Panc1 (cell line): ENCODE measurements around the gene HSPB3. TPM values are rescaled to one million over a fixed set of nuclear protein-coding genes. Genes with fewer than 3 reads are reported as not detected.
"Not testable (repeated sequence)": the region's sequence is repeated elsewhere in the genome, so short reads cannot be mapped to it uniquely, and the experiment has no call there.

Experiments used
- ATAC-seq: fragments of 200-7000 bp; cut with Tn5 transposase; 2 replicates; pipeline ENCODE4 v1.9.1; 2020; ENCODE audit warnings: mild to moderate bottlenecking, moderate library complexity
- BruUV-seq: library from RNA; stranded (reverse); fragments of 400-500 nt; replicated peaks from 2 replicates; lab custom pipeline; 2021; lab: Mats Ljungman, UMichigan
- CTCF ChIA-PET: fragments of 300-600 bp; sonication (Branson Sonifier 250); formaldehyde crosslinking; loops from one replicate; lab custom pipeline; 2022; ENCODE audit warnings: antibody characterized with exemption; lab: Charles Lee
- POLR2A ChIA-PET: fragments of 300-600 bp; sonication (Branson Sonifier 250); formaldehyde crosslinking; loops from one replicate; lab custom pipeline; 2022; ENCODE audit warnings: antibody characterized with exemption; lab: Charles Lee
- DNase-seq: peaks from one replicate; pipeline ENCODE4 v3.0.0-alpha.2; 2010; ENCODE audit warnings: low read depth, low spot score
- H3K27ac ChIP-seq: 2 replicates; pipeline ENCODE4 v1.5.1; 2011; ENCODE audit warnings: mild to moderate bottlenecking, low read length, inconsistent platforms
- H3K27me3 ChIP-seq: fragments of 200-500 bp; sonication (Bioruptor generic); 2 replicates; pipeline ENCODE4 v1.6.0; 2014; ENCODE audit warnings: low read length, inconsistent platforms; ENCODE audit not compliant: control insufficient read depth, insufficient read depth
- H3K36me3 ChIP-seq: fragments of 200-500 bp; sonication (Bioruptor generic); 2 replicates; pipeline ENCODE4 v1.5.1; 2014; ENCODE audit warnings: inconsistent platforms, mild to moderate bottlenecking, low read length, moderate library complexity; ENCODE audit not compliant: control insufficient read depth, insufficient read depth
- H3K4me1 ChIP-seq: 2 replicates; pipeline ENCODE4 v1.5.1; 2011; ENCODE audit warnings: inconsistent platforms, mild to moderate bottlenecking, low read length, moderate library complexity; ENCODE audit not compliant: control insufficient read depth, insufficient read depth
- H3K4me3 ChIP-seq, 2 experiments: 2 replicates each; pipeline ENCODE4 v1.5.1; 2011 to 2012; ENCODE audit warnings: low read depth in 2 of 2, low read length in 2 of 2, mild to moderate bottlenecking in 2 of 2, inconsistent platforms in 1 of 2, moderate library complexity in 1 of 2
- H3K9me3 ChIP-seq: fragments of 200-500 bp; sonication (Bioruptor generic); 2 replicates; pipeline ENCODE4 v1.5.1; 2014; ENCODE audit warnings: low read depth, mild to moderate bottlenecking, inconsistent platforms, low read length, moderate library complexity; ENCODE audit not compliant: control insufficient read depth, insufficient read depth
- POLR2AphosphoS5 ChIP-seq: IDR thresholded peaks from 2 replicates; pipeline ENCODE4 v1.6.1; 2012; ENCODE audit warnings: mild to moderate bottlenecking, low read depth, low read length, moderate library complexity
- SIN3A ChIP-seq: IDR thresholded peaks from 2 replicates; pipeline ENCODE4 v1.6.1; 2012; ENCODE audit warnings: low read depth, mild to moderate bottlenecking, low read length, moderate library complexity, borderline replicate concordance; ENCODE audit not compliant: insufficient read depth
- TCF7L2 ChIP-seq: IDR thresholded peaks from 2 replicates; pipeline ENCODE4 v1.6.1; 2011; ENCODE audit warnings: mild to moderate bottlenecking, low read depth, low read length, inconsistent platforms
- in situ Hi-C: cut with HindIII; loops from 2 replicates; pipeline ENCODE4 v1.10.0; 2016; ENCODE audit warnings: low sequenced_read_pairs, low pct_unique_long_range_greater_than_20kb
- intact Hi-C: fragments of 100-400 bp; cut with micrococcal nuclease; formaldehyde crosslinking; loops from one replicate; pipeline ENCODE4 v1.10.0; 2022; ENCODE audit not compliant: unreplicated experiment
- total RNA-seq: library from RNA; stranded (reverse); gene quantifications from one replicate; pipeline ENCODE4 v1.2.1, GENCODE V29; 2021; ENCODE audit not compliant: unreplicated experiment
- TF ChIP-seq, protein P1 (sequence below): fragments of 450-650 bp; IDR thresholded peaks from 2 replicates; pipeline ENCODE4 v1.5.1; 2017; ENCODE audit warnings: mild to moderate bottlenecking
- TF ChIP-seq, protein P2 (sequence below), 2 experiments: IDR thresholded peaks; 2 replicates each; pipeline ENCODE4 v1.6.1; 2011 to 2012; ENCODE audit warnings: low read depth in 2 of 2, control low read depth in 1 of 2, low read length in 1 of 2, mild to moderate bottlenecking in 1 of 2, moderate library complexity in 1 of 2; ENCODE audit not compliant: insufficient read depth in 1 of 2

Gene HSPB3
- total RNA-seq, 1 experiment from 2014 or later, result not detected

DNA sequence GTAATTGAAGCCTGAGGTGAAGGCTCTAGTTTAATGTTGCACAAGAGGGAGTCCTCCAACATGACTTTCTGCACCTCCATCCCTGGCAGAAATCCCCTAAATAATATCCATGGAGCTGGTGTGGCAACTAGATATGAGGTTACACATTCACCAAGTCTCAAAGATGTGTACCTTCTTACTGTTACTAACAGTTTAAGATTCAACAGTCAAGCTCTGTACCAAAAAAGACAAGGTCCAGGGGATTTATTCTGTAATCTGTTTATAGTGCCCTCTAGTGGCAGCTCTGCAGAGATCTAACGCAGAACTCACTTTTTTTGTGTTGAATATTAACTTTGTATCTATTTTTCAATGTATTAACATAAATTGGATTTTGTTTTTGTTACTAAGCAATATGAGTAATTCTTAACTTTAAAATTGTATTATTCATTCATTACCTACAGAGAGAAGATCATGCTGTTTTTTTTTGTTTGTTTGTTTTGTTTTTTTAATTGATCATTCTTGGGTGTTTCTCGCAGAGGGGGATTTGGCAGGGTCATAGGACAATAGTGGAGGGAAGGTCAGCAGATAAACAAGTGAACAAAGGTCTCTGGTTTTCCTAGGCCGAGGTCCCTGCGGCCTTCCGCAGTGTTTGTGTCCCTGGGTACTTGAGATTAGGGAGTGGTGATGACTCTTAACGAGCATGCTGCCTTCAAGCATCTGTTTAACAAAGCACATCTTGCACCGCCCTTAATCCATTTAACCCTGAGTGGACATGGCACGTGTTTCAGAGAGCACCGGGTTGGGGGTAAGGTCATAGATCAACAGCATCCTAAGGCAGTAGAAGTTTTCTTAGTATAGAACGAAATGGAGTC, 35.7 kb upstream of the HSPB3 start:
- H3K4me3 ChIP-seq, BruUV-seq, H3K36me3 ChIP-seq, H3K4me1 ChIP-seq, in situ Hi-C loops, H3K27ac ChIP-seq, H3K9me3 ChIP-seq, H3K27me3 ChIP-seq: not testable (repeated sequence)
- peak; percentile 82 for ATAC-seq
- peak; percentile 13 for DNase-seq
- intact Hi-C loops, result loop anchor here (5.0 kb wide), 2 partner anchors 107 to 177 kb away; partner anchors contain the start of gene ARL15
- TF ChIP-seq, protein P1, sequence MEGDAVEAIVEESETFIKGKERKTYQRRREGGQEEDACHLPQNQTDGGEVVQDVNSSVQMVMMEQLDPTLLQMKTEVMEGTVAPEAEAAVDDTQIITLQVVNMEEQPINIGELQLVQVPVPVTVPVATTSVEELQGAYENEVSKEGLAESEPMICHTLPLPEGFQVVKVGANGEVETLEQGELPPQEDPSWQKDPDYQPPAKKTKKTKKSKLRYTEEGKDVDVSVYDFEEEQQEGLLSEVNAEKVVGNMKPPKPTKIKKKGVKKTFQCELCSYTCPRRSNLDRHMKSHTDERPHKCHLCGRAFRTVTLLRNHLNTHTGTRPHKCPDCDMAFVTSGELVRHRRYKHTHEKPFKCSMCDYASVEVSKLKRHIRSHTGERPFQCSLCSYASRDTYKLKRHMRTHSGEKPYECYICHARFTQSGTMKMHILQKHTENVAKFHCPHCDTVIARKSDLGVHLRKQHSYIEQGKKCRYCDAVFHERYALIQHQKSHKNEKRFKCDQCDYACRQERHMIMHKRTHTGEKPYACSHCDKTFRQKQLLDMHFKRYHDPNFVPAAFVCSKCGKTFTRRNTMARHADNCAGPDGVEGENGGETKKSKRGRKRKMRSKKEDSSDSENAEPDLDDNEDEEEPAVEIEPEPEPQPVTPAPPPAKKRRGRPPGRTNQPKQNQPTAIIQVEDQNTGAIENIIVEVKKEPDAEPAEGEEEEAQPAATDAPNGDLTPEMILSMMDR, result peak; percentile 79
- ChIA-PET POLR2A (interaction anchor here (0.5 to 0.7 kb wide), 2 partner anchors 169 to 176 kb away, joined by 3 read pairs; no protein-coding TSS in a partner anchor), CTCF (interaction anchor here (0.8 to 1.1 kb wide), 3 partner anchors 165 to 185 kb away, joined by 3 read pairs; no protein-coding TSS in a partner anchor)

DNA sequence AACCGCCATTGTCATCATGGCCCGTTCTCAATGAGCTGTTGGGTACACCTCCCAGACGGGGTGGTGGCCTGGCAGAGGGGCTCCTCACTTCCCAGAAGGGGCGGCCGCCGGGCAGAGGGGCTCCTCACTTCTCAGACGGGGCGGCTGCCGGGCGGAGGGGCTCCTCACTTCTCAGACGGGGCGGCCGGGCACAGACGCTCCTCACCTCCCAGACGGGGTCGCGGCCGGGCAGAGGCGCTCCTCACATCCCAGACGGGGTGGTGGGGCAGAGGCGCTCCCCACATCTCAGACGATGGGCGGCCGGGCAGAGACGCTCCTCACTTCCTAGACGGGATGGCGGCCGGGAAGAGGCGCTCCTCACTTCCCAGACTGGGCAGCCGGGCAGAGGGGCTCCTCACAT, 35.0 kb upstream of the HSPB3 start:
- H3K27ac ChIP-seq, BruUV-seq, H3K4me3 ChIP-seq, H3K4me1 ChIP-seq, in situ Hi-C loops, intact Hi-C loops, ATAC-seq, H3K27me3 ChIP-seq, CTCF ChIA-PET, DNase-seq, H3K36me3 ChIP-seq, H3K9me3 ChIP-seq, POLR2A ChIA-PET: not testable (repeated sequence)

- intact Hi-C loops, result no loop called here
- no peaks in the 10 kb centered on the region for H3K4me1 ChIP-seq
- H3K9me3 ChIP-seq, result no peaks in the 10 kb centered on the region
- ChIA-PET CTCF (no interaction called here), POLR2A (no interaction called here)
- in situ Hi-C loops, result no loop called here
- H3K4me3 ChIP-seq, result no peak overlapping the region
- TF ChIP-seq TCF7L2 (no peak), SIN3A (no peak), POLR2AphosphoS5 (no peak)
- DNase-seq (no peak), ATAC-seq (no peak)
- BruUV-seq, result no TSS peak
- H3K36me3 ChIP-seq, result no peaks in the 10 kb centered on the region
- no peaks in the 10 kb centered on the region for H3K27me3 ChIP-seq
- H3K27ac ChIP-seq, result no peak overlapping the region
Measured at GRCh38 chr5:54421976-54422375, 33.5 kb upstream of the HSPB3 start.

- TF ChIP-seq, protein P2, sequence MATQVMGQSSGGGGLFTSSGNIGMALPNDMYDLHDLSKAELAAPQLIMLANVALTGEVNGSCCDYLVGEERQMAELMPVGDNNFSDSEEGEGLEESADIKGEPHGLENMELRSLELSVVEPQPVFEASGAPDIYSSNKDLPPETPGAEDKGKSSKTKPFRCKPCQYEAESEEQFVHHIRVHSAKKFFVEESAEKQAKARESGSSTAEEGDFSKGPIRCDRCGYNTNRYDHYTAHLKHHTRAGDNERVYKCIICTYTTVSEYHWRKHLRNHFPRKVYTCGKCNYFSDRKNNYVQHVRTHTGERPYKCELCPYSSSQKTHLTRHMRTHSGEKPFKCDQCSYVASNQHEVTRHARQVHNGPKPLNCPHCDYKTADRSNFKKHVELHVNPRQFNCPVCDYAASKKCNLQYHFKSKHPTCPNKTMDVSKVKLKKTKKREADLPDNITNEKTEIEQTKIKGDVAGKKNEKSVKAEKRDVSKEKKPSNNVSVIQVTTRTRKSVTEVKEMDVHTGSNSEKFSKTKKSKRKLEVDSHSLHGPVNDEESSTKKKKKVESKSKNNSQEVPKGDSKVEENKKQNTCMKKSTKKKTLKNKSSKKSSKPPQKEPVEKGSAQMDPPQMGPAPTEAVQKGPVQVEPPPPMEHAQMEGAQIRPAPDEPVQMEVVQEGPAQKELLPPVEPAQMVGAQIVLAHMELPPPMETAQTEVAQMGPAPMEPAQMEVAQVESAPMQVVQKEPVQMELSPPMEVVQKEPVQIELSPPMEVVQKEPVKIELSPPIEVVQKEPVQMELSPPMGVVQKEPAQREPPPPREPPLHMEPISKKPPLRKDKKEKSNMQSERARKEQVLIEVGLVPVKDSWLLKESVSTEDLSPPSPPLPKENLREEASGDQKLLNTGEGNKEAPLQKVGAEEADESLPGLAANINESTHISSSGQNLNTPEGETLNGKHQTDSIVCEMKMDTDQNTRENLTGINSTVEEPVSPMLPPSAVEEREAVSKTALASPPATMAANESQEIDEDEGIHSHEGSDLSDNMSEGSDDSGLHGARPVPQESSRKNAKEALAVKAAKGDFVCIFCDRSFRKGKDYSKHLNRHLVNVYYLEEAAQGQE (IDR thresholded peaks at IDR 0.05; ENCODE audit: insufficient read depth in 1 of 2, low read depth in 2 of 2, low read length in 1 of 2), result no peak
- TF ChIP-seq, protein P1, result no peak
- TF ChIP-seq SIN3A (no peak), TCF7L2 (no peak), POLR2AphosphoS5 (no peak)
- Histone ChIP-seq H3K27me3 (no peaks in the 10 kb centered on the region; the same call in 1 of the 2 replicates), H3K4me1 (no peaks in the 10 kb centered on the region), H3K27ac (no peak overlapping the region), H3K36me3 (no peaks in the 10 kb centered on the region; the same call in 1 of the 2 replicates), H3K9me3 (no peaks in the 10 kb centered on the region), H3K4me3 (no peak overlapping the region)
- no TSS peak for BruUV-seq
- POLR2A ChIA-PET, result no interaction called here
- in situ Hi-C loops (no loop called here), intact Hi-C loops (no loop called here)
- ATAC-seq (no peak), DNase-seq (no peak)
- CTCF ChIA-PET, result no interaction called here
Measured at GRCh38 chr5:54425258-54425657, 30.2 kb upstream of the HSPB3 start.
